ENCODE measurements around the gene IFT52.

Gene IFT52

GRCh38 chr20:43590392-43591303, at the start of gene IFT52:
Gene IFT52 (plus strand): TSS chr20:43590937. CDS start chr20:43594699, 3,762 bp downstream.
- peak; percentile 82 for DNase-seq (ENCODE audit: low read depth)

- DNase-seq (ENCODE audit: low read depth) = no peak
Measured at GRCh38 chr20:43541214-43541613, 49.5 kb upstream of the IFT52 start.

- no peak for DNase-seq (ENCODE audit: low read depth)
Measured at GRCh38 chr20:43542161-43542560, 48.6 kb upstream of the IFT52 start.

GRCh38 chr20:43542674-43543073, 48.1 kb upstream of the IFT52 start:
- no peak for DNase-seq (ENCODE audit: low read depth)

GRCh38 chr20:43543138-43543537, 47.6 kb upstream of the IFT52 start:
- DNase-seq (ENCODE audit: low read depth) = no peak

GRCh38 chr20:43544501-43544900, 46.2 kb upstream of the IFT52 start:
- DNase-seq (ENCODE audit: low read depth) = no peak

- DNase-seq (ENCODE audit: low read depth) = no peak
Measured at GRCh38 chr20:43545837-43546578, 44.7 kb upstream of the IFT52 start.

GRCh38 chr20:43548273-43548880, 42.4 kb upstream of the IFT52 start:
- no peak for DNase-seq (ENCODE audit: low read depth)

GRCh38 chr20:43549416-43550065, 41.2 kb upstream of the IFT52 start:
- no peak for DNase-seq (ENCODE audit: low read depth)

- DNase-seq (ENCODE audit: low read depth) = no peak
Measured at GRCh38 chr20:43550456-43550855, 40.3 kb upstream of the IFT52 start.

GRCh38 chr20:43554369-43554768, 36.4 kb upstream of the IFT52 start:
- DNase-seq (ENCODE audit: low read depth) = no peak

GRCh38 chr20:43558412-43559146, 32.2 kb upstream of the IFT52 start, which contains the start of gene SGK2:
Gene SGK2 (plus strand): TSS chr20:43559027. CDS start chr20:43566496, 7,469 bp downstream.
- no peak for DNase-seq (ENCODE audit: low read depth)

GRCh38 chr20:43559147-43559987, 31.4 kb upstream of the IFT52 start:
- DNase-seq (ENCODE audit: low read depth) = no peak

- no peak for DNase-seq (ENCODE audit: low read depth)
Measured at GRCh38 chr20:43560974-43561373, 29.8 kb upstream of the IFT52 start.

- DNase-seq (ENCODE audit: low read depth) = no peak
Measured at GRCh38 chr20:43563429-43563828, 27.3 kb upstream of the IFT52 start.

GRCh38 chr20:43563991-43564390, 26.7 kb upstream of the IFT52 start:
- DNase-seq (ENCODE audit: low read depth) = no peak

- DNase-seq (ENCODE audit: low read depth) = no peak
Measured at GRCh38 chr20:43564455-43564854, 26.3 kb upstream of the IFT52 start.

GRCh38 chr20:43564993-43565757, 25.6 kb upstream of the IFT52 start:
- DNase-seq (ENCODE audit: low read depth) = no peak

- no peak for DNase-seq (ENCODE audit: low read depth)
Measured at GRCh38 chr20:43565758-43566104, 25.0 kb upstream of the IFT52 start.

- DNase-seq (ENCODE audit: low read depth) = no peak
Measured at GRCh38 chr20:43567477-43567876, 23.3 kb upstream of the IFT52 start.

Measured in activated T-helper 9 cell treated with anti-CD3 and anti-CD28 coated beads, Interleukin-2, amount 50 U/mL, for 16 hours (primary cell).